G401.6 (cell line): ENCODE measurements around the gene ADCY7.

Experiments used
- FAIRE-seq: peaks from 2 replicates; lab custom pipeline; 2012; peaks lifted over from hg19 to GRCh38; lab: Jason Lieb, UNC

ADCY7 gene

DNA sequence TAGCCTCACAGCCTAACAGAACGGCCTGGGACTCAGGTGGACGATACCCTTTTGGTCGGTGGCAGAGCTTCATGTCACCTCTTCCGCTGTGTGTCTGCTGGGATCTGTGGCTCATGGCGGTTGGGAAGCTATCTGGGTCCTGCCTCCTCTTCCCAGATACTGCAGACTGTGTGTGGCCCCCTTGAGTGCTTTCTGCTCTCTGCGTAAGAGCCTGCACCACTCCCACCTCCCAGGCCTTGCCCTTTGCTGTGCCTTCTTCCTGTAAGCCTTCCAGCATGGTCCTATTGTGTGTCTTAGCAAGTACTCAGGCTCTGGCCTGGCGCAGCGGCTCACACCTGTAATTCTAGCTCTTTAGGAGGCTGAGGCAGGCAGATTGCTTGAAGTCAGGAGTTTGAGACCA is 17.5 kb upstream of the ADCY7 start:
- no peak for FAIRE-seq

DNA sequence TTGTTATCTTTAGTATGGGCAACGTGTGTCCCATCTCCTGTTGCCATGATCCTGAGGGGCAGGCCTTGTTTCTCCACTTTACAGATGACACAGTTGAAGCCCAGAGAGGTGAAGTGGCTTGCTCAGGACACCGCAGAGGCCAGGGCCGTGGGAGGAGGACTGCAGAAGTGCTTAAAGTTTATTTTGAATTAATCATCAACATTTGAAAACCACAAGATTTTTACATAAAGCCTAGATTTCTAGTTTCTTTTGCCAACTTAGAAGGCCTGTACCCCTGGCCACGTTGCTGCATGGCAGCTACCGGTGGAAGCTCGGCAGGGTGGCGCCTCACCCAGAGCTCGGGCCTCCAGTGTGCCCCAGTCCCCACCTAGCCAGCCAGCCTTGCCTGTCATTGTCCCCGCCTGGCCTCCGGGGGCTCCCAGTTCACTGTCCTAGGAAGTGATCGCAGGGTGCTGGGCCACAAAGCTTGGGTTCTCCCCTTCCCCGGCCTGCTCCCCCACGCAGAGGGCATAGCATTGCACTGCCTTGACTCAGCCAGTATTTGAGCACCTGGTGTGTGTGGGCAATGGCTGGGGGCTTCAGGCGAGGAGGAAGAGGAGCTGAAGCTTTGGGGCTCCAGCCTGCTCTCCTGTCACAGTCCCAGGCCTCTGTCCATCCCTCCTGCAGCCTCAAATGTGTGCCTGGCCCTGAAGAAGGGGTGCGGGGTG is 14.8 kb upstream of the ADCY7 start:
- no peak for FAIRE-seq

DNA sequence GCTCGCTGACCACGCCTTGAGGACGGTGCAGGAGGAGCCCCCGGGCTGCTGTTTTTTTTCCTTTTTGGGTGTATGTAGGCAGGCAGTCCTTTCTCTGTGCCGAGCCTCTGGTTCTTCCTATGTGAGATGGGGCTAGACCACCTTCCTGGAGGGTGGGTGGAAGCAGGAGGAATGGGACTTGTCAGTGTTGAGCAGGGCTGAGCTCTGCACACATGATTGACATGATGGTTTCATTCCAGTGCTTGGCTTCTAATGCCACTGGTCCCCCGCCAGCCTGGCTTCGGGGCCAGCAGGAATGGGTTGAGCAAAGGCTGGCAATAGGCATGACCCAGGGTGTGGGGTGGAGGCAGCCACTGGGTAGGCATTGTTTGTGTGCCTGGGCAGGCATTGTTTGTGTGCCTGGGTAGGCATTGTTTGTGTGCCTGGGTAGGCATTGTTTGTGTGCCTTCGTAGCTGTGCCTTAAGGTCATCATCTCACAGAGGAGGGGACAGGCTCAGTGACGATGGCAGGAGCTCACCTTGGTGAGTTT is 14.2 kb upstream of the ADCY7 start:
- no peak for FAIRE-seq

DNA sequence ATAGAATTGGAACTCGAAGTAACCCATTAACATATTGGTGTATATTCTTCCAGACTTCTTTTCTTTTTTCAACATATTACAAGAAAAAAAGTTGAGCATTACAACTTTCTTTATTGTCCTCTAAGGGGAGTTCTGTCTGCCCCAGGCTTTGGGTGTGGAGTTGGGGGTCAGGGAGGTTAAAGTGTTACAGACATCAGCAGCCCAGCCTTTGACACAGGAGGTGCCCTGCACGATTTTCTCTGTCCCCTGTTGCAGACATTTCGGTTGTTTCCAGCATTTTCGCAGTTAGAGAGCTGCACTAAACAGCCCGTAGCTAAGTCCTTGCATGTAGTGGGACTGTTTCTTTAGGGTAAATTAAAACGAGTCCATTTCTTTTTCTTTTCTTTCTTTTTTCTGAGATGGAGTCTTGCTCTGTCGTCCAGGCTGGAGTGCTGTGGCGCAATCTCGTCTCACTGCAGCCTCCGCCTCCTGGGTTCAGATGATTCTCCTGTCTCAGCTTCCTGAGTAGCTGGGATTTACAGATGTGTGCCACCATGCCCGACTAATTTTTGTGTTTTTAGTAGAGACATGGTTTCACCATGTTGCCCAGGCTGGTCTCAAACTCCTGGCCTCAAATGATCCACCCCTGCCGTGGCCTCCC is 13.4 kb upstream of the ADCY7 start:
- FAIRE-seq: no peak

DNA sequence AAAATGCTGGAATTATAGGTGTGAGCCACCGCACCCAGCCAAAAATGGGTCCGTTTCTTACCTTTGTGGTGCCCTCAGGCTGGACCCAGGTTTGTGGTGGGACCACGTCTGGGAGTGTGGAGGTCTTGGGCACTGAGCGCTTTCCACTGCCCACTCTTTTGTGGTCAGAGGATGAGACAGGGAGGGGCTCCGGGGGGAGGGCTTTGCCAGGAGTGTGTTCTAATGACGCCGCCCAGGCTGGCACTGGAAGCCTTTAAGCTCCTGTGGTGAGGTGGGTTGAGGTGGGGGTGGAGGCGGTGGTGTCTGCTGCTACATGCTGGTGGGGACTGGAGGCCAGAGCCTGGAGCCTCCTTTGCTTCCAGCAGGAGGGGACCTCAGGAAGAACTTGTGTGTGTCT is 12.8 kb upstream of the ADCY7 start:
- FAIRE-seq: no peak

DNA sequence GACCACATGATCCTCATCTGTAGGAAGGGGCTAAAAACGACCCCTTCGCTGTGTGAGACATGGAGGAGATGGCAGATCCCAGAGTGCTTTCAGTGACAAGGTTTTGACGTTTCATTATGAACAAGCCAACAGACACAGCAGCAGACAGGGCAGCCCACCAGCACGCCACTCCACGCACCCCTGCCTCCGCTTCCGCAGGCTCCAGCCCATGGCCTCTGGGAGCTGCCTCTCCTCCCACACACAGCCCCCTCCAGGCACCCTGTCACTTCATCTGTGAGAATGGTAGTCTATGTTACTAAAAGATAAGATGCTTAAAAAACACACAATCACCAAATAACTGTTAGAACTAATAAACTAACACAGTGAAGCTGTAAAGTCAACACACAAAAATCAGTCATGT is 12.3 kb upstream of the ADCY7 start:
- FAIRE-seq: no peak

DNA sequence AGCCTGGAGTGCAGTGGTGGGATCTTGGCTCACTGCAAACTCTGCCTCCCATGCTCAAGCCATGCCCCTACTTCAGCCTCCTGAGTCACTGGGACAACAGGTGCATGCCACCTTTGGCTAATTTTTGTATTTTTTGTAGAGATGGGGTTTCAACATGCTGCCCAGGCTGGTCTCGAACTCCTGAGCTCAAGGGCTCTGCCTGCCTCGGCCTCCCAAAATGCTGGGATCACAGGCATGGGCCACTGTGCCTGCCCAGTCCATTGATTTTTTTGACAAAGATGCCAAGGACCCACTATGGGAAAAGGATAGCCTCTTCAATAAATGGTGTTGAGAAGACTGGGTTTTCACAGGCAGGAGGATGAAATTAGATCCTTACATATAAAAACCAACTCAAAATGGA is 10.8 kb upstream of the ADCY7 start:
- no peak for FAIRE-seq

DNA sequence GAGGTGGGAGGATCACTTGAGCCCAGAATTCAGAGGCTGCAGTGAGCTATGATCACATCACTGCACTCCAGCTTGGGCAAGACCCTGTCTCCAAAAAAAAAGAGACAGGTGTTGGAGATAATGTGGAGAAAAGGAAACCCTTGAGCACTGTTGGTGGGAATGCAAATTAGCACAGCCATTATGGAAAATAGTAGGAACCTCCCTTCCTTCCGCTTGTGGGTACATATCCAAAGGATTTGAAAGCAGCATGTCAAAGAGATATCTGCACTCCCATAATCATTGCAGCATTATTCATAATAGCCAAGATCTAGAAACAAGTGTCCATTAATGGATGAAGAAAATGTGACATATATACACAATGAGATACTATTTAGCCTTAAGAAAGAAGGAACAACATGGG is 9.7 kb upstream of the ADCY7 start:
- no peak for FAIRE-seq

DNA sequence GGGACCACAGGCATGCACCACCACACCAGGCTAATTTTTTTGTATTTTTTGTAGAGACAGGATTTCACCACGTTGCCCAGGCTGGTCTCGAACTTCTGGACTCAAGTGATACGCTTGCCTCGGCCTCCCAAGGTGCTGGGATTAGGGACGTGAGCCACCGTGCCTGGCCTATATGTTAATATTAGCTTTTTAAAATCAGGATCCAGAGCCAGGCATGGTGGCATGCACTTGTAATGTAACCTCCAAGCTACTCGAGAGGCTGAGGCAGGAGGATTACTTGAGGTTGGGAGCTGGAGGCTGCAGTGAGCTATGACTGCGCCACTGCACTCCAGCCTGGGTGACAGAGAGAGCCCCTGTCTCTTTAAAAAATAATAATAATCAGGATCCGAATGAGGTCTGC is 8.5 kb upstream of the ADCY7 start:
- FAIRE-seq: no peak

DNA sequence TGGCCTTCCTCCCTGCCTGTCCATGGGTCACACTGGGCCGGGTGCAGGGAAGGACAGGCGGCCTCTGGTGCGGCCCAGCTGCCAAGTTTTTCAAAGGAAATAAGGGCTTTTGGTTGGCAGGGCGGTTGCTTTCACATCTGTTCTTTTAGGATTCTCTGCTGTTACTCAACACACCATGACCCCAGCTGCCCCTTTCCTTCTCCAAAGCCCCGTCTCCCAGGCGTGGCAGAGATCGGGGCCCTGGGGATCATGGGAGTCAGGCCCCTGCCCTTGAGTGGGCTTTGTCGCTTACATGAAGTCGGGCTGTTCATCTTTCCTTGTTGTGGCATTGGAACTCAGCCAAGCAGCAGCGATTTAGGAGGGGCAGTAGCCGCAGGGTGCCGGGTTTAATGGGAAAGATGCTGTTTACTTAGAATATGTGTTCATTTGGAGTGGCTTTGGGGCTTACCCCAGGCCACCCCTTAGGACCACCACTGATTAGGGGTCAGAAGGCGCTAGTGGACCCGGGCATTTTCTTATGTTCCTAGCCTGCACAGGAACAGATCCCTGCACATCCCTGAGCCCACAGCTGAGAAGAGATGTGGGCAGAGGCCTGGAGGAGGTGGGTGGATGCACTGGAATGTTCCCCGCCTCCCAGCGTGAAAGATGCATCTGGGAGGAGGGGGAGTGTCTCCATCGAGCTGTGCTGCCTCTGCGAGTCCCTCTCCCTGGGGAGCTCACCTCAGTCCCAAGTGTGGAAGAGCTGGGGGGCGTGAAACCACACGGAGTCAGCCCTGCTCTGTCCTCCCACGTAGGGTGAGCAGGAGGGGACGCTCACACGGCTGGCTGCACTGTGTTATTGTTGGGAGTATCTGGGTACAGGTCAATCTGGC is 6.8 kb upstream of the ADCY7 start:
- FAIRE-seq: no peak

DNA sequence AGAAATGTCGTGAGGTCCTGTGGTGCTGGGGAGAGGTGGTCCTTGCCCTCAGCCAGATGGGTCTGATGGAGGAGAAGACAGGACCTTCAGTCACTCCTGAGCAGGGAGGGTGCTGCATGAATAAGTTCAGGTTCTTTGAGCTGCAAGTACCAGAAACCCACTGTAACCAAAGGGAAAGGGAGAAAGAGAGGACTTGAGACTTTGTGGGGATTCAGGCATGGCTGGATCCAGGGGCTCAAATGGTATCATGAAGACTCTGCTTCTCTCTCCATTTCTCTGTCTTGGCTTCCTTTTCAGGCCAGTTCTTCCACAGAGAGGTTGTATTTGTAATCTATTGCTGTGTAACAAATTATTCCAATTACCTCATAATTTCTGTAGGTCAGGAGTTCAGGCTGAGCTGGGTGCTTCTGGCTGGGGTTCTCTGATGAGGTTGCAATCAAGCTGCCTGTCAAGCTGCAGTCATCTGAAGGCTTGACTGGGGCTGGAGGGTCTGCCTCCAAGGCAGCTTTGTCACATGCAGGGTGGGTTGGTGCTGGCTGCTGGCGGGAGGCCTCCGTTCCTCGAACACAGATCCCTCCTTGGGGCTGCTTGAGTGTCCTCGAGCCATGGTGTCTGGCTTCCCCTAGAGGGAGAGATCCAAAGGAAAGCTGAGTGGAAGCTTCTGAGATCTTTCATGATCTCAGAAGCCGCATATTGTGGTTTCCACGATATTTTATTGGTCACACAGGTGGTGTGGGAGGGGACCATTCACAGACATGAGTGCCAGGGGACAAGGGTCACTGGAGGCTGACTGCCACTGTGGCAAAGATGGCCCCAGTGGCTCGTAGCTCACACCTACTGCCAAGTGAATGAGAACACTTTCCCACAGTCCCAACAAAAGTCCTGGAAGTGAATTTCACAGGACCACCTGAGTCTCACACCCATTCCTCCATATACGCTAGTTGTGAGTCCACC is 5.9 kb upstream of the ADCY7 start:
- no peak for FAIRE-seq

DNA sequence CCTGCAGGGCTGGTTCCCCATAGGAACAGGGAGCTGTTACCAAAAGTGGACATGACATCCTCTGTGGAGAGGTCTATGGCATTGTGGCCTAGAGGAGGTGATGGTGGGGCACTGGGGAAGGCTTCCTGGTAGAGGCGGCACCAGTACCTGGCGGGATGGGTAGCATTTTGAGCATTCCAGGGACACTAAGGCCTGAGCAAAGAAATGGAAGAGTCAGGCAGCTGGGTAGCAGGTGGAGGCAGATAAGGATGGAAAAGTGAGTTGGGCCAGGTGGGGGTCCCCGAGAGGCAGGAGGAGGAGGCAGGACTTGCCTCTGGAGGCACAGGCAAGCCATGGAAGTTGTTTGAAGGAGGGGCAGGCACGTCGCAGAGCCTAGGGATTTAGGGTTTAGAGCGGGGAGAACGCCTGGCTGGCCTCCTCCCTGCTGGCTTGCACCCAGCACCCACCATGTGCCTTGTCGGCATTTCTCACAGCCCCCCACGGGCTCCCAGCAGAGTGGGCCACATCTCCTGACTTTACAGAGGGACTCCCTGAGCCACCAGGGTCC is 5.1 kb upstream of the ADCY7 start:
- FAIRE-seq: no peak

DNA sequence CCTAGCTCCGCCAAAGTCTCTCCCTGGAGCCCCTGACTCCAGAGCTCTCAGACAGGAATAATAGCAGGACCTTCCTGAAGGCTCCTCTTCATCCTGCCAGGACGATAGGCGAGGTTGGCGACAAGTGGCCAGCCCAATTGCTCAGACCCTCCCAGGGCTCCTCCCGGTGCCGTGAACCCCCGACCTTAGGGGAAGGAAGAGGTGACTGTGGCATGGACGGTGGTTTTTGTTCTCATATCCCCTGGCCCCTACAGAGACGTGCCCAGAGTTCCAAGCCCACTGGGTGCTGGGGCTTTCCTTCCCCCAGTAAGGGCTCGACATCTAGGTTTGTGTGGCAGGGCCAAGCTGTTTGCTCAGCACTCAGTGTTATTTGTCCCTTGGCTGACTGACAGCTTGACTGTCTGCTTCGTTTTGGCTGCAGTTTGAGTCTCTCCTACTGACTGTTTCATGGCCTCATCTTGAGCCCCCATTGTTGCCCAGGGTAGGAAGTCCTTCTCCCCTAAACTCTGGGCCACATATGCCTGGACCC is 4.6 kb upstream of the ADCY7 start:
- FAIRE-seq: no peak

DNA sequence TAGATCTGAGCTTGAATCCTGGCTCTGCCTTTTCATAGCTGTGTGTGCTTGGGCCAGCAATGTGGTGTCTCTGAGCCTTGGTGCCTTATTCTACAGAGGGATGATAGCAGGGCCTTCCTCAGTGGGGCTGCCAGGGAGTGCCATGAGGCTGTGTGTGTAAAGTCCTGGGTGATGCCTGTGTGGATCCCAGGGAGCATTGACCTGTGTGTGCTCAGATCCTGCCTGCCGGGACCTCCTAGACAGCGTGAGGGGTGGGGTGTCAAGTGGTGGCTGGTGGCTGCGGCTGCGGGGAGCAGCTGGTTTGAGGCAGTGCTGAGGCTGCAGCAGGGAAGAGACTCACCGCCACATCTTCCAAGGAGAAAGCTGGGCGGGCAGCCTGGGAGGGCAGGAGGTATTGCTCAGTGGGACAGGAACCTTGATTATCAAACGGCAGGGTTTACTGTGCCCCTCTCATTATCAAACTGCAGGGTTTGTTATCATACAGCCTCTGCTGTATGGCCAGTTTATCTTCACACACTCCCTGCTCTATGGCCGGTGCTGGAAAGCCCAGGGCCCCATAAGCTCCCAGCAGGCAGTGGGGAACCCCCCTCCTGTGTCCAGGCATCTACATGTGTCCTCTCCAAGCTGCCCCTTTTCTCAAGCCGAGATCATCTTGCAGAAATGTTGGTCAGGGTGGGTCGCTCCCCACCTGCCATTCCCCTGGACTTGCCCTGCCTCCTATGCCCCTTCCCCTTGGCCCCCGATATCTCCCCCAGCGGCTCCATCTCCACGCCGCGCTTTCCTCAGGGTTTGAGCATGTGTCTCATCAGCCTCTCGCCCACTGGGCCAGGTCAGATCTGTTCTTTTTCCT is 3.1 kb upstream of the ADCY7 start:
- FAIRE-seq: no peak

DNA sequence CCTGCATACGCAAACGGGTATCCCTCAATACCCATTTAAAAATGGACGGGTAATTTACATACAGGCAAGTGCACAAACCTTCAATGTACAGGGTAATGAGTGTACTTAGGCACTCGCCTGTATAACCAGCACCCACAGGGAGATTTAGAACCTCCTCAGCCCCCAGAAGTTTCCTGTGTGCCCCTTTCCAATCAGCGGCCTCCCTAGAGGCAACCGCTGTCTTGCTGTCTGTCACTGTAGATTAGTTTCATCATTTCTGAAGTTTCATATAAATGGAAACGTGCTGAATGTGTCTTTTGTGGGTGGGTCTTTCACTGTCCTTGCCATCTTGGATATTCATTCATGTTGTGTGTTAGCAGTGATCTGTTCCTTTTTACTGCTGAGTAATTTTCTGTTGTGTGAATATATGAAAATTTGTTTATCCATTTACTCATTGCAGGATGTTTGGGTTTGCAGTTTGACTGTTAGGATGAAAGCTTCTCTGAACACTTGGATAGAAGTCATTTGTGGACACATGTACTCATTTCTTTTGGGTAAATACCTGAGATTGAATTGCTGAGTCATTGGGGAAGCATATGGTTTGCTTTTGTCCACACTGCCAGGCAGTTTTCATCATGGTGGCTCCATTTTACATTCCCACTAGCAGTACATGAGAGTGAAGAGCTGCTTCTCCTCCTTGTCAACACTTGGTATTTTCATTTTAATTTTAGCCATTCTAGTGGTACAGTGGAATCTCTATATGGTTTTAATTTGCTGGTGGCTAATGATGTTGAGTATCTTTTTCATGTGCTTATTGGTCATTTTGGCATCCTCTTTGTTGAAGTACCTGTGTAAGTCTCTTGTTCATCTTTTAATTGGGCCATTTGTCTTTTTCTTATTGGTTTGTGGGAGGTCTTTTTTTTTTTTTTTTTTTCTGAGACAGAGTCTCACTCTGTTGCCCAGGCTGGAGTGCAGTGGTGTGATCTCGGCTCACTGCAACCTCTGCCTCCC is 2.1 kb upstream of the ADCY7 start:
- FAIRE-seq: no peak

DNA sequence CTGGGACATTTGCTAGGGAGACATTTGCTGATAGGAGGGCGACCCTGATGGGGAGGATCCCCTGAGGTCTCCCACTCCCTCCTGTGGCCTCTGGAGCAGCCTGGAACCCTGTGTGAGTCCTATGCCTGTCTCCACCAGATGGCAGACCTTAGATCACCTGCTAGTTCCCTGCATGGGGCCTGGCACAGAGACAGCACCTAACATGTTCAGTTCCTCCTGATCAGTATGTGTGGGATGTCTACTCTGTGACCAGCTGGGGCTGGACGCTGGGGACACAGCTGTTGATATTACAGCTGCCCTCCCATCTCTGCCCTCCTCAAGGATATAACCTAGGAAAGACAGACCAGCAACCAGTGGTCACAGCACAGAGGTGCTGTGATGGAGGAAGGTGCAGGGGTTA is 1.1 kb upstream of the ADCY7 start:
- FAIRE-seq: no peak

DNA sequence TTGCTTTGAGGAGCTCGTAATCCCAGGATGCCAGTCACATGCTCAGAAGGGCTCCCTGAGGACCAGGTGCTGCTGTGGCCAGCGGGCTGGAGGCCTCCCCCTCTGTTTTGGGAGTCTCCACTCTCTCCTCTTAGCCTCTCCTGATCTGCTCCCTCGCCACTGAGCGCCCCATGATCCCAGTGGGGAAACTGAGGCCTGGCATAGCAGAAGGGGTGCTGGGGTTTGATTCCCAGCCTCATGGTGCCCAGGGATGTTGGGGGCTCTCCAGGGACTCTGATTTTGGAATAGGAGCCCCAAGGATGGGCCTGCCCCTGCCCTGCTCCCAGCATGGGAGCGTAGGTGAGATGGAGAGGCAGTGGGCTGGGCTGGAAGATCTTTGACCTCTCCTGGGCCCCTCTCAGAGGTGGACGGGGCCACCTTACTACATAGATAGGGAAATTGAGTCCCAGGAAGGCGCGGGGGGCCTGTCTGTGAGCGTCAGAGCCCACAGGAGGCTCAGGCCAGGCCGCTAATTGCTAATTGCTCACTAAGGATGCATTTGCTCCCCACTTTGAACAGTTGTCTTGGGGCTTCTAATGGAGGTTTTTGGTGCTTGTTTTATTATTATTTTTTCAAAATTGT is 525 bp upstream of the ADCY7 start:
- FAIRE-seq: no peak

DNA sequence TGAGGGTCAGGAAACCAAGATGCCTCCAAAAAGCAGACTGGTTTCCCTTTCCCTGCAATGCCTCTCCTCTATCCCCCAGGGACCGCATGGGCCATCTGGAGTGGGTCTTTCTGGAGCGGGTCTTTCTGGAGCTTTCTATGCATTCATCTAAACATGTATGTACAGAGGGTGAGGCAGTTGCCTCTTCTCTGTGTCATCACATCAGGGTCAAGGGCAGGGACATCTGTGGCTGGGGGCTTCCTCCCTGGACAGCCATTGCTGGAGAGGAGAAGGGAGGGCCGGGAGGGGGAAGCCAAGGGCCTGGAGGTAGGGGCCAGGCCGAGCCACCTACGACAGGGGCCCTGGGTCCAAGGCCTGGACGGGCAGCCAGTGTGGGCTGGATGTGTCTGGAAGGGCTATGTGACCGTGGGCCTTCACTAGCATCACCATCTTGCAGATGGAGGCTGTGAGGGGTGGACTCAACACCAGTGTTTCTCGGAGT is 840 bp downstream of the ADCY7 start:
- FAIRE-seq: no peak

DNA sequence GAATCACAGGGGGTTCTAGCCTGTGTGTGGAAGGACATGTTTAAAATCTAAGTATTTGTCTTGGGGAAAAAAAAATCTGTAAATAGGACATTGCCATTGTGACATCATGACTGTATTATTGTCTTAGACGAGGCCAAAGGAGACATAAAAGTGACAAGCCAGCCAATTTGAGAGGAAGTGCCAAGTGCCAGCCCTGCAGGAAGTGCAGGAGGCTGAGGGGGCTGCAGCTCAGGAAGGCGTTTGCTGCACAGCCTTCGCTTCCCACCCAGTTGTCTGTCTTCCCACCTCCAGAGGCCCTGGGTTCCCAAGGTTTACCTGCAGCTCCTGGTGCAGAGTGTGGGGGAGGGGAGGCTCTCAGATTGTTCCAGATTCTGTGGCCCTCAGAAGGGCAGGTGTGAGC is 1.3 kb downstream of the ADCY7 start:
- no peak for FAIRE-seq
